Mesenchymal stem cell (in vitro differentiated cells and primary cell): ENCODE results near the gene AMACR.
A peak's percentile ranks its signal among the peaks of the same experiment; 100 is the strongest.

Experiments used
- DNase-seq: peaks from one replicate; pipeline ENCODE4 v3.0.0-alpha.2; 2013
- H2AFZ ChIP-seq: one replicate; pipeline ENCODE4 v1.6.1; 2013; ENCODE audit warnings: low read depth, mild to moderate bottlenecking, control low read depth, inconsistent platforms, low read length, moderate library complexity
- H2AK5ac ChIP-seq: 2 replicates; pipeline ENCODE4 v1.6.1; 2013; ENCODE audit warnings: low read length, moderate library complexity, mild to moderate bottlenecking, inconsistent platforms; ENCODE audit not compliant: severe bottlenecking
- H2BK120ac ChIP-seq: one replicate; pipeline ENCODE4 v1.6.1; 2013; ENCODE audit warnings: low read depth, mild to moderate bottlenecking, inconsistent platforms, low read length, moderate library complexity
- H2BK12ac ChIP-seq, 2 experiments: one replicate each; pipeline ENCODE4 v1.6.1; 2013; ENCODE audit warnings: inconsistent platforms in 2 of 2, low read length in 2 of 2, mild to moderate bottlenecking in 2 of 2, moderate library complexity in 2 of 2, control low read depth in 1 of 2
- H2BK15ac ChIP-seq: one replicate; pipeline ENCODE4 v1.6.1; 2013; ENCODE audit warnings: mild to moderate bottlenecking, low read depth, inconsistent platforms; ENCODE audit not compliant: poor library complexity, severe bottlenecking
- H2BK5ac ChIP-seq: 2 replicates; pipeline ENCODE4 v1.6.1; 2013; ENCODE audit warnings: low read depth, mild to moderate bottlenecking, low read length, control low read depth, inconsistent platforms; ENCODE audit not compliant: poor library complexity, severe bottlenecking
- H3K14ac ChIP-seq, 2 experiments: one replicate each; pipeline ENCODE4 v1.6.1; 2013; ENCODE audit warnings: inconsistent platforms in 2 of 2, low read length in 2 of 2, control low read depth in 1 of 2, mild to moderate bottlenecking in 1 of 2, moderate library complexity in 1 of 2
- H3K18ac ChIP-seq, 2 experiments: one replicate each; pipeline ENCODE4 v1.6.1; 2013; ENCODE audit warnings: inconsistent platforms in 2 of 2, low read length in 2 of 2, control low read depth in 1 of 2, low read depth in 1 of 2, mild to moderate bottlenecking in 1 of 2
- H3K23ac ChIP-seq, 2 experiments: one replicate each; pipeline ENCODE4 v1.6.1; 2013; ENCODE audit warnings: inconsistent platforms in 2 of 2, low read length in 2 of 2, mild to moderate bottlenecking in 2 of 2, moderate library complexity in 2 of 2, control low read depth in 1 of 2
- H3K27ac ChIP-seq: 2 replicates; pipeline ENCODE4 v1.5.1; 2013; ENCODE audit warnings: mild to moderate bottlenecking, moderate library complexity, low read length, control low read depth, inconsistent platforms; ENCODE audit not compliant: poor library complexity, severe bottlenecking
- H3K27me3 ChIP-seq, 2 experiments: 2 replicates each; pipeline versions ENCODE4 v1.6.1 to v1.7.0; 2013; ENCODE audit warnings: low read length in 2 of 2, mild to moderate bottlenecking in 2 of 2, moderate library complexity in 2 of 2, control low read depth in 1 of 2, inconsistent platforms in 1 of 2; ENCODE audit not compliant: control insufficient read depth in 1 of 2, insufficient read depth in 1 of 2
- H3K36me3 ChIP-seq, 2 experiments: 2 replicates each; pipeline versions ENCODE4 v1.6.1 to v1.7.0; 2013; ENCODE audit warnings: low read length in 2 of 2, control low read depth in 1 of 2, inconsistent platforms in 1 of 2, low read depth in 1 of 2, mild to moderate bottlenecking in 1 of 2; ENCODE audit not compliant: insufficient read depth in 2 of 2, control insufficient read depth in 1 of 2
- H3K4ac ChIP-seq, 2 experiments: one replicate each; pipeline ENCODE4 v1.6.1; 2013; ENCODE audit warnings: inconsistent platforms in 2 of 2, low read length in 2 of 2, mild to moderate bottlenecking in 2 of 2, moderate library complexity in 2 of 2, control low read depth in 1 of 2, low read depth in 1 of 2
- H3K4me1 ChIP-seq: 2 replicates; pipeline ENCODE4 v1.6.1; 2013; ENCODE audit warnings: low read depth, low read length, control low read depth; ENCODE audit not compliant: control insufficient read depth, insufficient read depth
- H3K4me2 ChIP-seq: 2 replicates; pipeline ENCODE4 v1.6.1; 2013; ENCODE audit warnings: low read length, mild to moderate bottlenecking, inconsistent platforms; ENCODE audit not compliant: poor library complexity, severe bottlenecking
- H3K4me3 ChIP-seq, 2 experiments: 2 replicates each; pipeline versions ENCODE4 v1.5.1 to v1.7.0; 2013; ENCODE audit warnings: low read length in 2 of 2, mild to moderate bottlenecking in 2 of 2, control low read depth in 1 of 2, low read depth in 1 of 2; ENCODE audit not compliant: insufficient read depth in 1 of 2
- H3K79me1 ChIP-seq: replicated peaks from 2 replicates; pipeline ENCODE4 v1.6.1; 2013; ENCODE audit warnings: mild to moderate bottlenecking, control low read depth, low read length, inconsistent platforms; ENCODE audit not compliant: poor library complexity, severe bottlenecking
- H3K9ac ChIP-seq: 2 replicates; pipeline ENCODE4 v1.7.0; 2013; ENCODE audit warnings: mild to moderate bottlenecking, low read length, moderate library complexity
- H3K9me3 ChIP-seq: 2 replicates; pipeline ENCODE4 v1.7.0; 2013; ENCODE audit warnings: mild to moderate bottlenecking, low read length; ENCODE audit not compliant: control insufficient read depth
- H4K8ac ChIP-seq: one replicate; pipeline ENCODE4 v1.6.1; 2013; ENCODE audit warnings: inconsistent platforms, mild to moderate bottlenecking, low read length, moderate library complexity
- H4K91ac ChIP-seq: one replicate; pipeline ENCODE4 v1.6.1; 2013; ENCODE audit warnings: mild to moderate bottlenecking, low read length, inconsistent platforms
- WGBS: methylation state at CpG from one replicate; pipeline ENCODE4 v1.1.7; 2013; ENCODE audit warnings: mixed read lengths; 5-methylcytosine and 5-hydroxymethylcytosine counted together

AMACR gene

GRCh38 chr5:33992864-33993263 is 15.0 kb downstream of the AMACR start:
- Histone ChIP-seq H3K27ac (no peak overlapping the region), H2BK12ac (no peak overlapping the region), H3K4me1 (no peaks in the 10 kb centered on the region), H2AFZ (no peak overlapping the region), H2BK15ac (no peak overlapping the region), H4K8ac (no peak overlapping the region), H3K79me1 (peaks cover 9% of the 10 kb centered on the region), H4K91ac (no peak overlapping the region), H3K14ac (no peak overlapping the region), H3K9me3 (peaks cover 5% of the 10 kb centered on the region), H3K23ac (no peak overlapping the region), H3K36me3 (peaks cover 14 to 39% of the 10 kb centered on the region in 2 experiments), H3K27me3 (no peaks in the 10 kb centered on the region), H3K4me3 (no peak overlapping the region), H3K4me2 (no peak overlapping the region), H2AK5ac (no peak overlapping the region), H3K18ac (no peak overlapping the region), H3K9ac (no peak overlapping the region), H2BK5ac (no peak overlapping the region), H3K4ac (no peak overlapping the region), H2BK120ac (no peak overlapping the region)
- no peak for DNase-seq
- WGBS, result 94% methylated on average over 2 of the region's 2 CpGs

- no peak for DNase-seq
- Histone ChIP-seq H3K18ac (no peak overlapping the region), H3K23ac (no peak overlapping the region), H3K4me3 (no peak overlapping the region), H4K91ac (no peak overlapping the region), H3K4me2 (no peak overlapping the region), H3K4ac (no peak overlapping the region), H3K9me3 (peaks cover 6% of the 10 kb centered on the region), H2AK5ac (no peak overlapping the region), H2BK5ac (no peak overlapping the region), H2BK120ac (no peak overlapping the region), H3K9ac (no peak overlapping the region), H3K14ac (no peak overlapping the region), H3K4me1 (peaks cover 5% of the 10 kb centered on the region), H2BK12ac (no peak overlapping the region), H3K27me3 (no peaks in the 10 kb centered on the region), H2BK15ac (no peak overlapping the region), H3K27ac (no peak overlapping the region), H3K36me3 (peaks cover 13 to 39% of the 10 kb centered on the region in 2 experiments), H4K8ac (no peak overlapping the region), H2AFZ (no peak overlapping the region), H3K79me1 (peaks cover 2% of the 10 kb centered on the region)
- 96% methylated on average over 6 of the region's 6 CpGs for WGBS
Measured at GRCh38 chr5:33985447-33985846, 22.4 kb downstream of the AMACR start.

GRCh38 chr5:33984671-33985124 is 23.2 kb downstream of the AMACR start, which contains the start of gene SLC45A2:
TSS of gene SLC45A2 (minus strand) at chr5:33984693. CDS start at chr5:33984583, 110 bp downstream.
- H2BK15ac ChIP-seq, result no peak within 1 kb of the TSS
- no peak within 1 kb of the TSS for H2BK5ac ChIP-seq
- DNase-seq, result peak; percentile 33
- H2BK120ac ChIP-seq, result no peak within 1 kb of the TSS
- peak within 1 kb of the TSS in 1 of 2 experiments; percentile 6 for H3K14ac ChIP-seq
- no peak within 1 kb of the TSS for H3K18ac ChIP-seq
- H3K4me1 ChIP-seq, result peaks cover 5% of the 10 kb centered on the region
- H4K91ac ChIP-seq, result peak within 1 kb of the TSS; percentile 18
- no peak within 1 kb of the TSS for H2AK5ac ChIP-seq
- no peak within 1 kb of the TSS for H3K9ac ChIP-seq
- no peak within 1 kb of the TSS for H2AFZ ChIP-seq
- no peaks in the 10 kb centered on the region for H3K79me1 ChIP-seq
- H3K36me3 ChIP-seq, result peaks cover 13 to 34% of the 10 kb centered on the region in 2 experiments
- peak within 1 kb of the TSS in 1 of 2 experiments; percentile 47 for H2BK12ac ChIP-seq
- 82% methylated on average over 7 of the region's 7 CpGs for WGBS
- H3K27ac ChIP-seq, result no peak within 1 kb of the TSS
- H3K23ac ChIP-seq, result no peak within 1 kb of the TSS
- H3K27me3 ChIP-seq, result no peaks in the 10 kb centered on the region
- H4K8ac ChIP-seq, result no peak within 1 kb of the TSS
- no peak within 1 kb of the TSS for H3K4ac ChIP-seq
- H3K4me2 ChIP-seq, result no peak within 1 kb of the TSS
- no peak within 1 kb of the TSS for H3K4me3 ChIP-seq
- peaks cover 6% of the 10 kb centered on the region for H3K9me3 ChIP-seq

- WGBS, result 95% methylated on average over 15 of the region's 15 CpGs
- no peak for DNase-seq
- no peak overlapping the region for H3K27ac ChIP-seq
- no peak overlapping the region for H3K4me3 ChIP-seq
- no peak overlapping the region for H3K4me2 ChIP-seq
- no peak overlapping the region for H3K23ac ChIP-seq
- no peak overlapping the region for H4K8ac ChIP-seq
- H3K9me3 ChIP-seq, result peaks cover 6% of the 10 kb centered on the region
- H3K36me3 ChIP-seq, result peaks cover 12 to 30% of the 10 kb centered on the region in 2 experiments
- H3K79me1 ChIP-seq, result no peaks in the 10 kb centered on the region
- H2BK120ac ChIP-seq, result no peak overlapping the region
- no peak overlapping the region for H3K9ac ChIP-seq
- H2AK5ac ChIP-seq, result no peak overlapping the region
- no peak overlapping the region for H2AFZ ChIP-seq
- H2BK5ac ChIP-seq, result no peak overlapping the region
- H3K14ac ChIP-seq, result peak overlapping the region in 1 of 2 experiments; percentile 6
- peak overlapping the region in 1 of 2 experiments; percentile 47 for H2BK12ac ChIP-seq
- no peaks in the 10 kb centered on the region for H3K27me3 ChIP-seq
- H4K91ac ChIP-seq, result peak overlapping the region; percentile 18
- no peak overlapping the region for H3K18ac ChIP-seq
- H3K4me1 ChIP-seq, result peaks cover 5% of the 10 kb centered on the region
- no peak overlapping the region for H3K4ac ChIP-seq
- no peak overlapping the region for H2BK15ac ChIP-seq
Measured at GRCh38 chr5:33984178-33984577, 23.7 kb downstream of the AMACR start.
